Omental fat pad (tissue), 4 donors: ENCODE data around the gene SNRPA. TPM values are rescaled to one million over a fixed set of nuclear protein-coding genes. Genes with fewer than 3 reads are reported as not detected.
A peak's percentile ranks its signal among the peaks of the same experiment; 100 is the strongest.

Source experiments
- ATAC-seq: fragments of 150-250 bp; one replicate; pipeline ENCODE4 v1.9.1; 2016; ENCODE audit warnings: mild to moderate bottlenecking, moderate library complexity; ENCODE audit not compliant: low FRiP score
- DNase-seq: peaks from one replicate; pipeline ENCODE4 v3.0.0-alpha.2; 2019; ENCODE audit warnings: low spot score
- total RNA-seq, 4 donors: library from RNA; depleted of rRNA; stranded (reverse); fragments of >200 nt; gene quantifications; one replicate each; pipeline ENCODE4 v1.1.0, GENCODE V29; 2016
- TF ChIP-seq, protein P1 (sequence below), 3 donors: fragments of 450-650 bp; IDR thresholded peaks; one replicate each; pipeline ENCODE4 v1.5.1; 2016 to 2017; ENCODE audit warnings: antibody characterized with exemption in 3 of 3, mild to moderate bottlenecking in 3 of 3, moderate library complexity in 2 of 3

SNRPA gene
- total RNA-seq, 4 donors from 2014 or later: 34.8 to 46.8 (median 41.0) TPM

DNA sequence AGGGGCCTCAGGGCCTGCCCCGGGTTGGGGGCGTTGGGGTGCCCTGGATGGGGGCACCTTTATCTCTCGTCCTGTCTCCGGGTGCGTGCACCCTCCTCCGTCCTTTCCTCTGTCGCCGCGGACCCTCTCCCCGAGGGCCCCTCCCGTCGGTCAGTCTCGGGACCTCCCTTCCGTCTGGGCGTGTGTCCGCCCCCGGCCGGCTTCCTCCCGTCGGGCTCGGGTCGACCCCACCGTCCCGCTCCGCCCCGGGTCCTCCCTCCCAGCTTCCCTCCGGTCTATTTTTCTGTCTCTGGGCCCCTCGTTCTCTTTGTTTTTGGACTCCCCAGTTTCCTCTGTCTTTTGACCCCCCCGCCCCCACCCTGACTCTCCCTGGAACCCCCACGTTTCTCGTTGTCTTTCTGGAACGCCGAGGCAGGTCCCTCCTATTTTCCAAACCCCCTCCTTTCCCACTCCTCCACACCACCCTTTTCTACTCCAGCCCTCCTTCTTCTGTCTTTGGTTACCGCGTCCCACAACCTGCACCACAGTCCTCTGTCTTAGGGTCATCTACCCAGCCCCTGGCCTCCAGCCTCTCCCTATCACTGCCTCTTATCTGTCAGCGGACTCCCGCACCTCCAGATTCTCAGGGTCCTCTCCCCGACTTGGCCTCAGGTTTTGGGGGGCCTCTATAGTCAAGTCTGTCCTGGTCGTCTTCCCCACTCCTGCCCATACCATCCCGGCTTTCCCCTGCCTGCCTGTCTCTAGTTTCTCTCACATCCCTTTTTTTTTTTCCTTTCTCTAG is 48.7 kb downstream of the SNRPA start:
- DNase-seq: no peak
- ATAC-seq: peak; percentile 12

DNA sequence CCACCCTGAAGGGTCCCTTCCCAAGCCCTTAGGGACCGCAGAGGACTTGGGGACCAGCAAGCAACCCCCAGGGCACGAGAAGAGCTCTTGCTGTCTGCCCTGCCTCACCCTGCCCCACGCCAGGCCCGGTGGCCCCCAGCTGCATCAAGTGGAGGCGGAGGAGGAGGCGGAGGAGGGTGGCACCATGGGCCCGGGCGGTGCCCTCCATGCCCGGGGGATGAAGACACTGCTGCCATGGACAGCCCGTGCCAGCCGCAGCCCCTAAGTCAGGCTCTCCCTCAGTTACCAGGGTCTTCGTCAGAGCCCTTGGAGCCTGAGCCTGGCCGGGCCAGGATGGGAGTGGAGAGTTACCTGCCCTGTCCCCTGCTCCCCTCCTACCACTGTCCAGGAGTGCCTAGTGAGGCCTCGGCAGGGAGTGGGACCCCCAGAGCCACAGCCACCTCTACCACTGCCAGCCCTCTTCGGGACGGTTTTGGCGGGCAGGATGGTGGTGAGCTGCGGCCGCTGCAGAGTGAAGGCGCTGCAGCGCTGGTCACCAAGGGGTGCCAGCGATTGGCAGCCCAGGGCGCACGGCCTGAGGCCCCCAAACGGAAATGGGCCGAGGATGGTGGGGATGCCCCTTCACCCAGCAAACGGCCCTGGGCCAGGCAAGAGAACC is 49.5 kb downstream of the SNRPA start:
- DNase-seq: no peak
- TF ChIP-seq, protein P1, sequence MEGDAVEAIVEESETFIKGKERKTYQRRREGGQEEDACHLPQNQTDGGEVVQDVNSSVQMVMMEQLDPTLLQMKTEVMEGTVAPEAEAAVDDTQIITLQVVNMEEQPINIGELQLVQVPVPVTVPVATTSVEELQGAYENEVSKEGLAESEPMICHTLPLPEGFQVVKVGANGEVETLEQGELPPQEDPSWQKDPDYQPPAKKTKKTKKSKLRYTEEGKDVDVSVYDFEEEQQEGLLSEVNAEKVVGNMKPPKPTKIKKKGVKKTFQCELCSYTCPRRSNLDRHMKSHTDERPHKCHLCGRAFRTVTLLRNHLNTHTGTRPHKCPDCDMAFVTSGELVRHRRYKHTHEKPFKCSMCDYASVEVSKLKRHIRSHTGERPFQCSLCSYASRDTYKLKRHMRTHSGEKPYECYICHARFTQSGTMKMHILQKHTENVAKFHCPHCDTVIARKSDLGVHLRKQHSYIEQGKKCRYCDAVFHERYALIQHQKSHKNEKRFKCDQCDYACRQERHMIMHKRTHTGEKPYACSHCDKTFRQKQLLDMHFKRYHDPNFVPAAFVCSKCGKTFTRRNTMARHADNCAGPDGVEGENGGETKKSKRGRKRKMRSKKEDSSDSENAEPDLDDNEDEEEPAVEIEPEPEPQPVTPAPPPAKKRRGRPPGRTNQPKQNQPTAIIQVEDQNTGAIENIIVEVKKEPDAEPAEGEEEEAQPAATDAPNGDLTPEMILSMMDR (IDR thresholded peaks at IDR 0.05): no peak
- ATAC-seq: no peak

More for the DNA sequence above, 48.7 kb downstream of the SNRPA start:
- TF ChIP-seq, protein P1 (IDR thresholded peaks at IDR 0.05): no peak

DNA sequence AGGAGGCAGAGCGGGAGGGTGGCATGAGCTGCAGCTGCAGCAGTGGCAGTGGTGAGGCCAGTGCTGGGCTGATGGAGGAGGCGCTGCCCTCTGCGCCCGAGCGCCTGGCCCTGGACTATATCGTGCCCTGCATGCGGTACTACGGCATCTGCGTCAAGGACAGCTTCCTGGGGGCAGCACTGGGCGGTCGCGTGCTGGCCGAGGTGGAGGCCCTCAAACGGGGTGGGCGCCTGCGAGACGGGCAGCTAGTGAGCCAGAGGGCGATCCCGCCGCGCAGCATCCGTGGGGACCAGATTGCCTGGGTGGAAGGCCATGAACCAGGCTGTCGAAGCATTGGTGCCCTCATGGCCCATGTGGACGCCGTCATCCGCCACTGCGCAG is 50.0 kb downstream of the SNRPA start:
- DNase-seq (no peak), ATAC-seq (no peak)
- TF ChIP-seq, protein P1 (IDR thresholded peaks at IDR 0.05): no peak

DNA sequence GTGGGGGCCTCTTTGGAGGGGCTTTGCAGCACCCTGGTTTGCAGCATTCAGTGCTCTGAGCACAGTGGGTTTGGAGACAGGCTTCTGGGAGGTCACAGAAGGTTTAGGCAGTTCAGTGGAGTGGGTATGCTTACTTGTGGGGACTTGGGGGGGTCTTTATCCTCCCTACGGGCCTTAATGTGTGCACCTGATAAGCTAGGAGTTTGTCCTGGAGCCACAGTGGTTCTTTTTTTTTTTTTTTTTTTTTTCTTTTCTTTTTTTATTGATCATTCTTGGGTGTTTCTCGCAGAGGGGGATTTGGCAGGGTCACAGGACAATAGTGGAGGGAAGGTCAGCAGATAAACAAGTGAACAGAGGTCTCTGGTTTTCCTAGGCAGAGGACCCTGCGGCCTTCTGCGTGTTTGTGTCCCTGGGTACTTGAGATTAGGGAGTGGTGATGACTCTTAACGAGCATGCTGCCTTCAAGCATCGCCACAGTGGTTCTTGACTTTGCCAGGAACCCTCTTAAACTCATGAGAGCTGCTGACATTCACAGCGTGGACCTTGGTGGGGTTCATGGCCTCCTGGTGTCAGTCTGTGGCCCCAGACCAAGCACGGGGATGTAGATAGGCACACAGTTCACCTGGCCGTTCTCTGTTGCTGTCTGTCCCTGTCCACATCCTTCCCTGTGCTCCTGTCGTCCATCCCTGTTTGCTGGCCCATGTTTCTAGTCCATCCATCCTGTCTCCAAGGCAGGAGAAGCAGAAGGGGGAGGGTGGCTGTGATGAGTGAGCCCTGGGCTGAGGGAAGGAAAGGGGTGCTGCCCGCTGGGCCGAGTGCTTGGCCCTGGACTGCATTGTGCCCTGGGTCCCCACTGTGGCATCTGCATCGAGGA is 50.7 kb downstream of the SNRPA start:
- ATAC-seq (no peak), DNase-seq (no peak)
- TF ChIP-seq, protein P1 (IDR thresholded peaks at IDR 0.05): no peak

DNA sequence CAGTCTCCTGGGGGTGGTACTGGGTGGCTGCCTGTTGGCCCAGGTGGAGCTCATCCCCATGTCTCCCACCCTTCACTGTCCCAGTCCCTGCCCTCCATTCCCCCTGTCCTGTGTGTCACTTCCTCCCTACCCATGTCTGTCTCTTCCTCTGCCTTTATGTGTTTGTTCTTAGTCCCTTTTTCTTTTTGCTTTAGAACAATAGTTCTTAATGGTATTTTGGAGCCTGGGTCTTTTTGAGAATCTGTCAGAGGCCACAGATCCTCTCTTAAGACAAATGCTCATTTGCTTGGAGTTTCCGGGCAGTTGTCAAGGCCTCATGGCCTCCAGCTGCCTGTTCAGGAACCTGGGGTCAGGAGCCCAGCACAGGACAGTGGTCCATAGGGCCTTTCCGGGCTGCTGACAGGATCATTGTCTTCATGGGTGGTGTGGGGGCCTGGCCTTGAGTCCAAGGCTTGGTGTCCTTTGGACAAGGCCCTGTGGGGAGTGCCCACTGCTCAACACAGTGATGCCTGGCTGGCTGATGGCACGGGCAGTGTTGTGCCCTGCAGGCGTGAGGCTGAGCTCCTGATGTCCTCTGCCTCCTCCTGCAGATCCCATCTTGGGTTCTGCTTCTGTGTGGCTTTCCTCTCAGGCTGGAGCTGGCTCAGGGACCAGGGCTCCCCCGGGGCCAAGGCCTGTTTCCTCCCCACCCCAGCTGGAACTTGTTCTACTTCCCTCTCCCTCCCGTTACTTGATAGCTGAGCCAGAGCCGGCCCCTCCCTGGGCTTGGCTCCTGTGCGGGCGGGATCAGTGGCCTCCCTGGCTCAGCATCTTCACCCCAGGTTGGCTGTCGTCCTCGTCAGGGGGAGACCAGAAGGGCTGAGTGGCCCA is 51.5 kb downstream of the SNRPA start:
- no peak for DNase-seq
- ATAC-seq: no peak

More for the DNA sequence above, 51.5 kb downstream of the SNRPA start:
- TF ChIP-seq, protein P1 (IDR thresholded peaks at IDR 0.05): no peak
